CMK (cell line): ENCODE data around the gene TMEM19.
"Not testable (repeated sequence)": the region's sequence is repeated elsewhere in the genome, so short reads cannot be mapped to it uniquely, and the experiment has no call there.

ENCODE experiments used
- DNase-seq: peaks from one replicate; pipeline ENCODE4 v3.0.0-alpha.2; 2010; ENCODE audit warnings: low read depth

TMEM19 gene

GRCh38 chr12:71666259-71666658, 19.6 kb upstream of the TMEM19 start:
- DNase-seq = no peak

- no peak for DNase-seq
Measured at GRCh38 chr12:71671311-71671710, 14.6 kb upstream of the TMEM19 start.

GRCh38 chr12:71671816-71672215, 14.1 kb upstream of the TMEM19 start:
- DNase-seq = no peak

- no peak for DNase-seq
Measured at GRCh38 chr12:71682466-71682865, 3.4 kb upstream of the TMEM19 start.

GRCh38 chr12:71683633-71684032, 2.2 kb upstream of the TMEM19 start:
- no peak for DNase-seq

GRCh38 chr12:71684081-71684480, 1.8 kb upstream of the TMEM19 start:
- DNase-seq = no peak

GRCh38 chr12:71685312-71685906, 473 bp upstream of the TMEM19 start:
- no peak for DNase-seq

- no peak for DNase-seq
Measured at GRCh38 chr12:71686658-71687025, 760 bp downstream of the TMEM19 start.

GRCh38 chr12:71687172-71687571, 1.3 kb downstream of the TMEM19 start:
- DNase-seq = not testable (repeated sequence)

- DNase-seq = no peak
Measured at GRCh38 chr12:71688961-71689570, 3.2 kb downstream of the TMEM19 start.

GRCh38 chr12:71691504-71692129, 5.7 kb downstream of the TMEM19 start:
- no peak for DNase-seq

GRCh38 chr12:71693126-71693525, 7.2 kb downstream of the TMEM19 start:
- DNase-seq = no peak

GRCh38 chr12:71693651-71694050, 7.8 kb downstream of the TMEM19 start:
- DNase-seq = not testable (repeated sequence)

GRCh38 chr12:71694099-71694820, 8.4 kb downstream of the TMEM19 start:
- no peak for DNase-seq

GRCh38 chr12:71695782-71696181, 9.9 kb downstream of the TMEM19 start:
- no peak for DNase-seq

GRCh38 chr12:71702181-71702580, 16.3 kb downstream of the TMEM19 start:
- not testable (repeated sequence) for DNase-seq

GRCh38 chr12:71702590-71702989, 16.7 kb downstream of the TMEM19 start:
- DNase-seq = no peak

- DNase-seq = no peak
Measured at GRCh38 chr12:71703206-71703605, 17.3 kb downstream of the TMEM19 start.

GRCh38 chr12:71704920-71705319, 19.0 kb downstream of the TMEM19 start:
- DNase-seq = no peak

- no peak for DNase-seq
Measured at GRCh38 chr12:71708658-71709057, 22.8 kb downstream of the TMEM19 start.

- no peak for DNase-seq
Measured at GRCh38 chr12:71710276-71711125, 24.6 kb downstream of the TMEM19 start.

GRCh38 chr12:71718611-71719010, 32.7 kb downstream of the TMEM19 start:
- DNase-seq = no peak
